ENCODE results near the gene CCPG1. TPM values are rescaled to one million over a fixed set of nuclear protein-coding genes. Genes with fewer than 3 reads are reported as not detected.
A peak's percentile ranks its signal among the peaks of the same experiment; 100 is the strongest.

CCPG1 gene
- total and polyA plus RNA-seq, 2 donors = 12.7 to 28.9 TPM

DNA sequence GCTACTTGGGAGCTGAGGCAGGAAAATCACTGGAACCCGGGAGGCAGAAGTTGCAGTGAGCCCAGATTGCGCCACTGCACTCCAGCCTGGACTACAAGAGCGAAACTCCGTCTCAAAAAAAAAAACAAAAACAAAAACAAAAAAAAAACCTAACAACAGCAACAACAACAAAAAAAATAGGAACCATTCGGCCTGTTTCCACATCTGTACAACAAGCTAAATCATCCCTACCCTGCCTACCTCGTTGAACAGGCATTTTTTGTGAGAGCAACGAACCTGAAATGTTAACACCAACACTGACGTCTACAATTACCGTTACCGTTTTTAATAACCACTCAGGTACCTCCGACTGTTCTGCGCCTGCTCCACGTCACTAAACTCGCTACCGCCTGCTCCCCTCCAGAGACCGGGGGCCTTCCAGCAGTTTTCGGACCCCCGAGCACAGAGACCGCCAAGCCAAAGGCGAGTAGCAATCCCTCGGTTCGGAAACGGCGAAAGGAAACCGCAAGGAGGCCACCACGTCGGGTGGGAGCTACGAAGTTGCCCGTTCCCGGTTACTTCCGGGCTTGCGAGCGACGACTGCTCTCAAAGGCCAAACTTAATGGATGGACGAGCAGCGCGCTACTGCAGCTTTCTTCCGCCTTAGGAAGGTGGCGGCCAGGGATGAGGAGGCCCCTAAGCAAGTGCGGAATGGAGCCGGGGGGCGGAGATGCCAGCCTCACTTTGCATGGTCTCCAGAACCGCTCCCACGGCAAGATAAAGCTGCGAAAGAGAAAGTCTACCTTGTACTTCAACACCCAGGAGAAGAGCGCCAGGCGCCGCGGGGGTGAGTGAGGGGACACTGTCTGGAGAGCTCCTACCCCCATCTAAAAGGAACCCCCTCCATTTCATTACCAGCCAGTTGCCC, 89.3 kb downstream of the CCPG1 start, which contains the start of the genes PIGB and PIGBOS1:
TSS of gene PIGB (plus strand) at position 635 of the 907 bp plus-strand sequence. CDS start at position 664, 29 bp downstream.
TSS of gene PIGBOS1 (minus strand) at position 536 of the 907 bp plus-strand sequence. CDS start 1,331 bp downstream, outside the sequence.
- Histone ChIP-seq H3K4me1 (ENCODE audit: control insufficient read depth in 2 of 2, insufficient read depth in 2 of 2, low read length in 2 of 2) (peaks cover 3 to 7% of the 10 kb centered on the region in 2 donors), H3K36me3 (ENCODE audit: control insufficient read depth in 2 of 2, insufficient read depth in 2 of 2, low read length in 1 of 2) (peaks cover 0 to 3% of the 10 kb centered on the region in 2 donors), H3K27ac (ENCODE audit: low read depth in 1 of 2, low read length in 1 of 2) (peak within 1 kb of the TSS; percentile 87 to 94), H3K4me3 (ENCODE audit: low read length in 2 of 2) (peak within 1 kb of the TSS; percentile 66 to 100), H3K27me3 (ENCODE audit: control insufficient read depth in 2 of 2, insufficient read depth in 1 of 2, low read length in 1 of 2) (no peaks in the 10 kb centered on the region), H3K9me3 (ENCODE audit: control insufficient read depth in 2 of 2, insufficient read depth in 1 of 2, low read length in 1 of 2) (no peaks in the 10 kb centered on the region)
- peak; percentile 69 to 94 (median 82) for DNase-seq (ENCODE audit: low read depth in 6 of 9, low spot score in 9 of 9)
- 1% methylated on average over 49 of the region's 49 CpGs for WGBS

Other genes starting within 250 kb of the CCPG1 start
- 144 TPM for gene RSL24D1, start 211.4 kb downstream of the CCPG1 start, total RNA-seq
- gene RSL24D1, start 211.4 kb downstream of the CCPG1 start, polyA plus RNA-seq = 131 TPM
- gene RAB27A, start 118.5 kb downstream of the CCPG1 start, total RNA-seq = 6.3 TPM
- 20.2 TPM for gene RAB27A, start 118.5 kb downstream of the CCPG1 start, polyA plus RNA-seq
- gene PIGBOS1, start 89.2 kb downstream of the CCPG1 start, total RNA-seq = 13.3 TPM
- gene PIGBOS1, start 89.2 kb downstream of the CCPG1 start, polyA plus RNA-seq = 31.4 TPM
- gene PIGB, start 89.1 kb downstream of the CCPG1 start, total RNA-seq = 13.7 TPM
- gene PIGB, start 89.1 kb downstream of the CCPG1 start, polyA plus RNA-seq = 40.2 TPM
- gene PIERCE2, start 136 bp upstream of the CCPG1 start, total RNA-seq = 1.9 TPM
- 6.0 TPM for gene PIERCE2, start 136 bp upstream of the CCPG1 start, polyA plus RNA-seq
- 1.2 TPM for gene DNAAF4, start 99.9 kb upstream of the CCPG1 start, total RNA-seq
- 2.5 TPM for gene DNAAF4, start 99.9 kb upstream of the CCPG1 start, polyA plus RNA-seq
- 0.71 TPM for gene PYGO1, start 180.0 kb upstream of the CCPG1 start, total RNA-seq
- gene PYGO1, start 180.0 kb upstream of the CCPG1 start, polyA plus RNA-seq = 0.62 TPM